Measurements from ENCODE around the gene GABRD.

Gene GABRD

DNA sequence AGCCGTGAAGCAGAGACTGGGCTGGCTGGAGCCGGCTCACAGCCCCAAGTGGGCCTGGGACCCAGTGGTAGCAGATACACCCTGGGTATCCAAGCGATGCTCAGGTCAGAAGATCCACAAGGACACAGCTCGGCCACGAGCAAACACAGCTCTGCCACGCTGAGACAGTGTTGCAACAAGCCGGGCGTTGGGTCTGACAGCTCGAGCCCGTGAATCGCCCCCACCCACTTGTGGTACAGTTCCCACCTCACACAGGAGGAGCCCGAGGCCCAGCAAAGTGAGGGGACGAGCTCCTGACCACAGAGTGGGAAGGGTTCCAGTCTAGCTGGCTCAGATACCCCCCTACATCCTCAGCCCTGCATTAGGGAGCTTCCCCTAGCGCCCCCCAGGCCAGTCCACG, 22.2 kb downstream of the GABRD start:
- DNase-seq: no peak

DNA sequence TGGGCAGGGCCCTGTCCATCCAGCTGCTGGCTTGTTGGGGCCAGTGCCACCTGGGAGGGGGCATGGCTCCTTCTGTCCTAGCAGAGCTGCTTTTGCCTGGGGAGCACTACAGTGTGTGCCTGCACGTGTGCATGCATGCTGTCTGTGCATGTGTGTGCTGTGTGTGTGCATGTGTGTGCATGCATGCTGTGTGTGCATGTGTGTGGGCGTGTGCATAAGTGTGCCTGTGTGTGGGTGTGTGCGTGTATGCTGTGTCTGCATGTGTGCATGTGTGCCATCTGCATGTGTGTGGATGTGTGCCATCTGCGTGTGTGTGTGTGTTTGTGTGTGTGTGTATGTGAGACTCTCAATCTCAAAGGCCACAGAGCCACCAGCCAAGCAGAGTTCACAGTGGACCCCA, 22.7 kb downstream of the GABRD start:
- DNase-seq: no peak

DNA sequence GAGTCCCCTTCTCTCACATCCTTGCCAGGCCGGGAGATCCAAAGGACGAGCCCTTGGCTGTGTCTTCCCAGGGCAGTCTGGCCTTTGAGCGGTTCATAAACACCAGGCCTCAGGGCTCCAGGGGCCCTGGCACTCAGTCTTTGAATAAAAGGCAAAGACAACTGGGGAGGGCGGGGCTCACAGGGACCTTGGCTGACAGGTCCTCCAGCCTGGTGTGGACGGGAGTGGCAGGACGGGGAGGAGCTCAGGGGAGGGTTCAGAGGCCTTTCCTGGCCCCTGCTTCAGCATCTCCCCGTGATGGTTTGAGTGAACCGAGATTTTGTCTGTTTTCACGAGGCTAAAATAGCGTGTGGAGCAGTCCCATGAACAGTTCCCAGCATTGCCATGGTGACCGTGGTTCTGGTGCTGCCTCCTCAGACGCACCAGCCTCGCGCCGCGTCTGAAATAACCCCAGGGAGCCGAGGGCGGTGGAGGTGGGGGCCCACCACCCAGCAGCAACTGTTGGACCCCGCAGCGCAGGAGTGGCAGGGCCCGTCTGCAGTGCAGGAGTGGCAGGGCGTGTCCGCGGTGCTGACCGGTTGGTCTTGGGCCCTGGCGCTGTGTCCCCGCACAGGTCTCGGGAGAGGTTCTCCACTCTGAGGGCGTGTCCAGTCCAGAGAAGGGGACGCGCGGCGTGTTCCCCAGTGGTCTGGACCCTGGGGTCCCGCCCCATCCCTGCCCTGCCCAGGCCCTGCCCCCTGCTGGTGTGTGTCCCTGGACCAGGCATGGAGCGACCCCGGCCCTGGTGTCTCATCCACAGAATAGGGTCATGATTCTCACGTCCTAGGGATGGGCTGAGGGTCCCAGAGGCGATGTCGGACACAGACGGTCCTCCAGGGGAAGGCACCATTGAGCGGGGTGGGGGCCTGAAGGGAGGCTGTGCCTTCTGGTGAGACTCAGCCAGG, 24.0 kb downstream of the GABRD start:
- no peak for DNase-seq

DNA sequence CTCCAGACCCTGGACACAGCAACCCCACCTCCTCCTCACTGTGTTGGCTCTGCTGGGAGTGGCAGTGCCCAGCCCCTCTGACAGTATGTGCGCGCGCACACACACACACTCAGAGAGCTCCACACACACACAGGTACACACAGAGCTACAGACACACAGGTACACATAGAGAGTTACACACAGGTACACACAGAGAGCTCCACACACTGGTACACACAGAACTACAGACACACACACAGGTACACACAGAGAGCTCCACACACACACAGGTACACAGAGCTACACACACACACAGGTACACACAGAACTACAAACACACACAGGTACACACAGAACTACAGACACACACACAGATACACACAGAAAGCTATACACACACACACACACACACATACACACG, 24.7 kb downstream of the GABRD start:
- no peak for DNase-seq

DNA sequence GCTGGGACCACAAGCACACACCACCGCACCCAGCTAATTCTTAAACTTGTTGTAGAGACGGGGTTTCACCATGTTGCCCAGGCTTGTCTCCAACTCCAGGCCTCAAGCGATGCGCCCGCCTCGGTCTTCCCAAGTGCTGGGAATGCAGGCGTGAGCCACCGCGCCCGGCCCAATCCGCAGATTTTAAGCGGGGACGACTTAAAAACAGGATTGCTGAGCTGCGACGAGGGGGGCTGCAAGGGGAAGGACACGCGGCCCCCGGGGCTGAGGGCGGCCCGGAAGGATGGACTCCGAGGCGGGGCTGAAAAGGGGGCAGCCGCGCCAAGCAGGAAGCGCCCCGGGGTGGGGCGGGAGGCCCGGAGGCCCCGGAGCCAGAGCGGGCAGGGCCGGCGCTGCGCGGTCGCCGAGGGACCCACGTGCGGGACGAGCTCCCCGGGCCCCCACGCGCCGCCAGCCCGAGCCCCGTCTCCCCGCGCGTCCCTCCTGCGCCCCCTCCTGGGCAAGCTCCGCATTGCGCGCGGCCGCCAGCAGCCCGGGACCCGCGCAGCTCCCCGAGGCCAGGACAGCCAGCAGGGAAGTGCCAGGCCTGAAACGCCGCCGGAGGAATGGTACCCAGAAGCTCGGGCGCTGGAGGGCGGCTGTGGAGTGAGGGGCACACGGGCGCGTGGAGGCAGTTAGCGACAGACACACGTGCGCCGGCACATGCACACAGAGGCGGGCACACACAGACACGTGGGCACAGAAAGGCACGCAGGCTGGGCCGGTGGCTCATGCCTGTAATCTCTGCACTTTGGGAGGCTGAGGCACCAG, 25.6 kb downstream of the GABRD start:
- peak; percentile 14 to 48 for DNase-seq

DNA sequence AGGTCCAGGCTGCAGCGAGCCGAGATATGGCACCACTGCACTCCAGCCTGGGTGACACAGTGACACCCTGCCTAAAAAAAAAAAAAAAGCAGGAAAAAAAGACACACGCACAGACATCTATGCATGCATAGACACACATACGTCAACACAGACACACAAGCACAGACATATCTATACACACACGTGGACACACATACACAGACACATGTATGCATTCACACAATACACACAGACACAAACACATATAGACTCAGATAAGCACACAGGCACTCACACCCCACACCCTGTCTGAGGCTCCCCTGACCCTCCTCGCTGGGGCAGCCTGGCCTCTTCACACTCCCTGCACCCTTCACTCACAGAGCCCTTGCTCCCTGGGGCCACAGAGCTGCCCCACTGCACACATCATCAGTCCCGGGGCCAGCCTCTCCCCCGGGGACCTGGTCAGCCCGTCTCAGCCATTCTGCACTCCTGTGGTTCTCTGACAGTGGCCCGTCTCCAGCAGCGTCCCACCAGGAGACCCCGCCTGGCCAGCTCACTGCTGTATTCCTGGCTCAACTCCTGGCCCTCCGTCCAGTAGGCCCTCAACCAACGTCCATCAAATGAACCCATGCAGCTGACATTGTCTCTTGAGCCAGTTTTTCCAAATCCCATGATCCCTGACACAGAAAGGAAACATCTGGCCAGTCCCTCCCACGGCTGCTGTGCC, 26.5 kb downstream of the GABRD start:
- no peak for DNase-seq

DNA sequence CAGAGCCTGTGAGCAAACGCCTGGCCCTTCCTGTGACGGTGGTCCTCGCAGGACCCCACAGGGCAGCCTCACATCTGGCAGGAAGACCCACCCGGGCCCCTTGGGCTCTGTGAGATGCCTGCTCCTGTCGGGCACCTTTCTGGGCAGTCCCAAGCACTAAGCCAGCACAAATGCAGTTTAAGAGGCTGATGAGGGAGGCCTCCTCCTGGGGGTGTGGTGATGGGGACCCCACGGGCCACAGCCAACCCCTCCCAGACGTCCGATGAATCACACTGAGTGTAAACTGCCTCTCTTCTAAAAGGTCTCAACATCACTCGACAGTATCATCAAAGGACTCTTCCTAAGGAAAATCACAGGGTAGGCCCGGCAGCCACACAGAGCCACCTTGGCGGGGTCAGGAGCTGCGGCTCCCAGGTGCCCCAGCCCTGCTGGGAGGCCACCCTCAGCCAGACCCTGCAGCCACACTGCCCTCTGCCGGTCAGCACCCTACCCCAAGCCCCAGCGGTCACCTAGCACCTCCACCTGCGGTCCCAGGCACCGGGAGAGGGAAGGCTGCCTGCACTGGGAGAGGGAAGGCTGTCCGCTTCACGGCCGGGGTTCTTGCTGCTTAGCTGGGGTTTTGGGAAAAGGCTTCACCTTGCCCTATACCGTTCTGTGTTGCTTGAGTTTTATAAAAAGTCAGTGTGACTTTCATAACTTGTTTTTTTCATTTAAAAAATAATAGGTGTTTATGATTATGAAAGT, 27.2 kb downstream of the GABRD start:
- peak in 1 of 2 experiments; percentile 59 for DNase-seq

DNA sequence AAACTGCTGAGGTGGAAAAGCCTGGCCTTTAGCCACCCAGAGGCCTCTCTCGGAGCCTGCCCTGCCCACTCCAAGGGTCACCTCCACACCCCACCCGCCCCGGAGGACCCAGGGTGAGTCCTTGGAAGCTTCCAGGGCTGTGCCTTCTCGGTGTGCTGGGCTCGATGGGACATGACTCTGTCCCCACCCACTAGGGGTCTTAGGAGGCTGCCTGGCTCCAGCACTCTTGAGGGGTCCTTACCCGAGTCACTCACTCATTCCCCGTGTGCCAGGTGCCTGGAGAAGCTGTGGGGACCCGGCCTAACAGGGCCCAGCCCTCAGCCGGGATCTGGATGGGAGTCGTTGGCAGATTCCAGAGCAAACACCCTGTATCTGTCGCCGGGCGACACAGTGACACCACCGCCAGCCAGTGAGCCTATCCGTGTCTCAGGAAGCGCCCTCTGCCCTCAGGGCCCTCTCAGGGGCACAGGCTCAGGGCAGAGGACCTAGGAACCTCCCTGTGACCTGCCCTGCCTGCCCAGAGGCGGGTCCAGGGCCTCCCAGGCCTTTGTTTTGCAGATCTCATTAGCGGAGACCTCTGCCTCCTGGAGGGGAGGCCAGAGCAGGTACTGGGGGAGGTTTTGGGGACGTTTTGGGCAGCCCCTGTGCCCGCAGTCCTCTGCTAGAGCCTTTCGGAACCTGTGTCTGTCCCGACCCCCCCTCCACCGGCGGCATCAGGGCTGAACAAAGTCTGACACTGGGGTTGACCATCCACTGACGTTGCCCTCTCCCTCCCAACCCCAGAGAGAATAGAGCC, 28.0 kb downstream of the GABRD start:
- DNase-seq: no peak

DNA sequence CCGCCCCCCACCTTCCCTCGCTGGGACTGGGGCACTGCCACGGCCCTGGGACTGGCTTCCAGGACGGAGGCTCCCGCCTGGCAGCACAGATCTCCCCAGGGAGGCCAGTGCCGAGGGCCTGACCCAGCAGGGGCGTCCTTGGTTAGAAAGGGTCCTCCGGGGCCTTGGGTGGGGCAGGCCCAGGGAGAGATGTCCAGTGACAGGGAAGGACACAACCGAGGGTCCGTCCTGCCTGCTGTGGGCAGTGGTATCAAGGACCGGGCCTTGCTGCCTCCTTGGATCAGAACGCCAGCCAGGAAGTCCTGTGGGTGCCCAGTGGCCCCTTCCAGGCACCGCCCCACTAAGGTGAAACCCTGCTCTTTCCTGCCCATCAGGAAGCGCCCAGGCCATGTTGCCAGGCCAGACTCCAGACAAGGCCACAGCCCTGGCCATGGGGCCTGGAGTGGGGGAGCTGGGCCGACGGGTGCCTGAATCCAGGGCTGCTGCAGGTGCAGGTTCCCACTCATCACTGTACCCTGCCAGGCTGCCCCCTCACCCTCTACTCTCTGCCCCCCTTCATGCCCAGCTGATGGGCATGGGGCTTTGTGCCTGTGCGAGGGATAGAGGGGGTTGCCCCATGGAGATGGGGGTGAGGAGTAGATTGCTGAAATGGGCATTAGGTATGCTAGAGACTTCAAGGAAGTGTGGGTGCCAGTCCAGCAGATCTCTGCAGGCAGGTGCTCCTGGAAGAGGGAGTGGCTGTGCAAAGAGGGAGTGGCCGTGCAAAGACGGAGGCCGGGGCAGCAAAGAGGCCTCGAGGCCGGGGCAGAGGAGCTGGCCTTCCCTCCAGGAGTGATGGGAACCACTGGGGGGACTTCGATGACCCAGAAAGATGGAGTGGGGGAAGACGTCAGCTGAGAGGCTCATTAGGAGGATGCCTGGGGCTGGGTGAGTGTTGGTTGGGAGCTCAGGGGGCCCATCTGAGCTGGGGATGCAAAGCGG, 28.9 kb downstream of the GABRD start:
- DNase-seq: no peak

DNA sequence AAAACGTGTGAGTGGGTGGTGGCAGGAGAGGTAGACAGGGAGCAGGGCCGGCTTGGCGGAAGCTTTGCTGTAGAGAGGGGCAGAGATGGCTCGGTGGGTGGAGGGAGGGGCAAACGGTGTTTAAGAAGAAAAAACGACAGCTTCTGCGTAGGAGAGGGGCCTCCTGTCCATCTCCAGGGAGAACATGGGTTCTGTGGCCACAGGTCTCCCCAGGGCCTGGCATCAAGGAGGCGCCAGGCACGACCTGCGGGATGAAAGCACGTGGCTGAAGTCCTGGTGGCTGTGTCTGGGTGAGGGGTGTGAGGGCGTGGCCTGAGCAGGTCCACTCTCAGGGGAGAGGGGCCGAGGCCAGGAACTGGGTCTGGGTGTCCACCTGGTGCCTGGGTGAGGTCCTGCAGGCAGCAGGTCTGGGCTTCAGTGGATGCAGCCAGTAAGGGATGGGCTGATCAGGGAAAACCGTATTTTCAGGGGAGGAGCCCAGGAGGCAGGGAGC, 30.1 kb downstream of the GABRD start:
- peak in 1 of 2 experiments; percentile 51 for DNase-seq

DNA sequence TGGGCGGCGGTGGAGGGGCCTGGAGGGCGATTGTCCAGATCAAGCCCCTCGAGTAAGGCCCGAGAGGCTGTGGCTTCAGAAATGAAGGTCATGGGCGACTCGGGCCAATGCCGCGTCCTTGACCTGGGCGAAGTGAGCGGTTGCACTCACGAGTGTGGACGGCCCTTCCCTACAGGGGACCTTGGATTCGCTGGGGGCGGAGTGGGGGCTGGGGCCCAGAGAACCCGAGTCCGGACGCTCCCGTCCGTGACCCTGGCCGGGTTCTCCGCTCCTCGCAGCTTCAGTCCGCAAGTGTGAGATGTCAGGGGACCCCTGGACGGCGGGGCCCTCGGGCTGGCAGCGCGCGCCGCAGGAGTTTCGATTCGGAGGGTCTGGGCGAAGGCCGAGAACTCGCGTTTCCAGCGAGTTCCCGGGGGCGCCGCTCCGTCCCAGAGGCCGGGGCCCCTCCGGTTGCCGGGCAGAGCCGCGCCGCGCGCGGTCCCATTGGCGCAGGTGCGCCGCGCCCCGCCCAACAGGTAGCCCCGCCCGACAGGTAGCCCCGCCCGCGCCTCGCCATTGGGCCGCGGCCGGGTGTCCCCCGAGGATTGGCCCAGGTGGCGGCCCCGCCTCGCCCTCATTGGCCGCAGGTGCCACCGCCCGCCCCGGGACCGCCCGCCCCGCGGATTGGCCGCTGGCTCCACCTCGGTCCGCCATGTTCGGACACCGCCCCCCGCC, 30.7 kb downstream of the GABRD start, which contains the start of gene PRKCZ:
Gene PRKCZ (plus strand): TSS at position 694 of the 714 bp plus-strand sequence. CDS start 220 bp downstream, outside the sequence.
- DNase-seq: peak; percentile 78 to 83

DNA sequence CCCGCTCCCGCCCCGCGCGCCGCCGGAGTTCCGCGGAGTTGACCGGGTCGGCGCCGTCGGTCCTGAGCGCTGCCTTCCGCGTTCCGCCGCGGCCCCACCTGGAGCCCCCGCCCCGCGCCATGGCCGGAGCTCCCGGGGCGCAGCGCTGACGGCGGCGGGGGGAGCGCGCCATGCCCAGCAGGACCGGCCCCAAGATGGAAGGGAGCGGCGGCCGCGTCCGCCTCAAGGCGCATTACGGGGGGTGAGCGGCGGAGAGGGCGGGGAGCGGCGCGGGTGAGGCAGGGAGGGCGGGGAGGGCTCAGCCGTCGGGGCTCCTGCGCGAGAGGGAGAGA, 31.3 kb downstream of the GABRD start:
- peak in 1 of 2 experiments; percentile 42 for DNase-seq

DNA sequence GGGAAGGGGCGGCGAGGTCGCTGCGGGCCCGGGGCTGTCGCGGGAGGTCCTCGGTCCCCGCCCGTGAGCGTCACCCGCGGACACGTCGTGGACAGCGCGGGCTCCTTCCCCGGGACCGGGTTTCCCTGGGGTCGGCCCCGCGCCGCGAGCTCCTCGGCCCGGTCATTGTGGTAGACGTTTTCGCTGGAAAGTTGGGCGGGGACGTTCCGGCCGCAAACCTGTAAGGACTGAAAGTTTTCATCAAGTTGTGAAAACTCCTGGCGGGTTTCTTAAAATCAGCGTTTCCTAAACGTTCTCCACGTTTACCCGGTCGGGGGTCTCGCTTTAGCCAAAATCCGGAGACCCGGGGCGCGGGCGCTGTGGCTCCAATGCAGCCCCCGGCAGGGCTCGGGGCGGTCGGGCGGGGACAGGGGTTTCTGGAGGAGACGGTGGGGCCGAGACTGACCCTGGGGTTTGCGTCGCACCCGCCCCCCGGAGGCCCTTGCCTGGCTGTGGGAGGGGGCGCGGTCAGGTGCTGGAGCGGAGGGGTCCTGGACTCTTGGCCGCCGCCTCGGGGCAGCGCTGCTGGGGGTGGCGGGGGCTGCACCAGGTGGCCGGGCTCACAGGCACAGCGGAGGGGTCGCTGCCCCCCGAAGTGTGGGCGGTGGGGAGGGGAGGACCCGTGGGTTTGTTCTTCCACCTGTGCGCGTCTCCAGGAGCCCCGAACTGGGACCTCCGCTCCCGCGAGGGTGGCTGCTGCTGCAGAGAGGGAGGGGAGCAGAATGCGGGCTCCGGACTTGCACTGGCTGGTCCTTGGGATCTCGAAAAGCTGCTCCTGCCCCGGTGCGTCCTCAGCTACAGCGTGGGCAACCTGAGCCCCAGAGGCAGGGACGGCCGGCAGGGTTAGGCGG, 31.9 kb downstream of the GABRD start:
- DNase-seq: no peak

DNA sequence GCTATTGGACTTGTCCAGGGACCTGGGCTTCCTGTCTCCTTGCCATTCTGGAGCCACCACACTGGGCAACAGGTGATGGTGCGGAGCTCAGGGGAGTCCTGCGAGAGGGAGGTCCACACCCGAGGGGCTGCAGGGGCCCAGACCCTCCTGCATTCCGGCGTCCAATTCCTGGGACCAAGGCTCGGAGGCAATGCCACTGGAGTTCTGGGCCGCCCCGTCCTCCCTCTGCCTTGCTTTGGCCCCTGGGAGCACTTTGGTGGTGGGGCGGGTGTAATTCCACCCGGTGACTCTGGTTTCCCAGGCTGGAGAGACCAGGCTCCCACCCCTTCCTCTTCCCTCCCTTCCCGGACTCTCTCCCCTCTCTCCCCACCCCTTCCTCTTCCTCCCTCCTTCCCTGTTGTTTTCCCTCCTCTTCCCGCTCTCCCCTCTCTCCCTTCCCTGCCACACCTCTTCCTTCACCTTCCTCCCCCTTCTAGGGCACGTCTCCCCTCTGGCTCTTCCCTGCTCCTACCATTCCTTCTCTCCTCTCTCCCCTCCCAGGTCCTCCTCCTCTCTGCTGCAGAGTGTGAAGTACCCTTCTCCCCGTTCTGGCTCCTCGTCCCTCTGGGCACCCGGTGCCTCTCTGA, 33.0 kb downstream of the GABRD start:
- no peak for DNase-seq

DNA sequence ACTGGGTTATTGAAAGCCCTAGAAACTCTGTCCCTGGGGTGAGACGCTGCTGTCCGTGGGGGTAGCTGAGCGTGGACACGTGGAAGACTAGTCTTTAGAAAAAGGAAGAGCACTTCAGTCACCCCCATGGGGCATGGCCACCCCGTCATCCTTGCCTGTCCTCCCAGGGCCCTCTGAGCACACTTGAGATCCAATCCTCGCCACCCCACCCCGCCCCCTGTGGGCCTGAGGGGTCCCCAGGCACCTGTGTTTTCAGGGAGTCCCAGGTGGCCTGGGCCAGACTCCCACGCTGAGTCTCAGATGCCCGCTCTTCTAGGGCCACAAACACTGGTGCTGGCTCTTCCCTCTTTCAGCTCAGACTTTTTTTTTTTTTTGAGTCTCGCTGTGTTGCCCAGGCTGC, 33.6 kb downstream of the GABRD start:
- DNase-seq: no peak

DNA sequence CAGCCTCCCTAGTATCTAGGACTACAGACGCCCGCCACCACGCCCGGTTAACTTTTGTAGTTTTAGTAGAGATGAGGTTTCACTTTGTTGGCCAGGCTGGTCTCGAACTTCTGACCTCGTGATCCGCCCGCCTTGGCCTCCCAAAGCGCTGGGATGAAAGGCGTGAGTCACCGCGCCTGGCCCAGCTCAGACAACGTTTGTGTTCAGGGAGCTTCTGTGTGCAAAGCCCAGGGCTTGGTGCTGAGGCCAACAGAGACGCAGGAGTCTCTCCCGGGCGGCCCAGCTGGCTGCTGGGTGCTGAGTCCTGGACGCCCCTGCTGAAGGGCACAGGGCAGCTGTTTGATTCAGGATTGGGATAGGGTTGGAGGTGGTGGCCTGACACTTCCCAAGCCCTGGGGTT, 34.1 kb downstream of the GABRD start:
- no peak for DNase-seq

DNA sequence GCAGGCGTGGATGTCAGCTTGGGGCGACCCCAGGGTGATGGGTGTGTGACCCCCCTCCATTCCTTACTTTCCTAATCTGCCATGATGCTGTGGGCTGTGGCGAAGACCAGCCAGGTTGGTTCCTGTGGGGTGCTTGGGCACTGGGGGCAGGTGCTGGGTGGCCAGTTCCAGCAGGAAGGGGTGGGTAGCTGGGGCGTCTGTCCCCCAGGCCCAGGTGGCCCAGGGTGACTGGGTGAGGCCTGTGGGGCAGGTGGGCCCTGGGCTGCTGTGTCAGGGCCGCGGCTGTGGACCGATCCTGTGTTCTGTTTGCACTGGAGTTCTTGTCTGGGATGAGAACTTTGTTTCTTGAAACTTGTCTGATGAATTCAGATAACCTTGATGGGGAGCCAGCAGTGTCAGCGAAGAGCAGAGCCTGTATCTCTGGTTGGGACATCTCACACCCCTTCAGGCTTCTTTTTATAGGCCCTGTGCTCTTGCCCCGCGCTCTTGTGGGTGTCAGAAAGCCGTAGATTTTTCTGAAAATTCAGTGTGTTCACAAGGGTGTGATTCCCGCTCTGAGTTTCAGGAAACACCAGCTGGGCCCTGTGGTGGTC, 34.7 kb downstream of the GABRD start:
- DNase-seq: no peak

DNA sequence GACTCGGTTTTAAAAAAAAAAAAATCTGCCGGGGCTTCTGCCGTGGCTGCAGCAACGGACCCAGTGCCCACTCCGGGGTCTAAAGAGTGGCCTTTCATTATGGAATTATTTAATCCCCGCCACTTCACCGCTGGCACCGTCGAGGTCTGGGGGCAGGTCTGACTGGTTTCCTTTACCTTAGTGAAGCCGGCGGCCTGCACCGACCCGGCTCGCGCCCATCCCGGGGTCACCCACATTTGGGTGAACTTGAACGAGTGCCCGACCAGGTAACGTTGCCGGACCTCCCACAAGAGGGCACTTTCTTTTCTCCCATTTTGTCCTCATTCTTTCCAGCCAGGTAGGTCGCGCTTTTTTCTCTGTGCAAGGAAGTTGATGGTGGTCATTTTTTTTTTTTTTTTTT, 35.4 kb downstream of the GABRD start:
- DNase-seq: no peak
